GM19395 (cell line): ENCODE measurements around the gene COL4A1.

Experiments used
- ATAC-seq: cut with Tn5 transposase; IDR thresholded peaks from one replicate; pipeline ENCODE4 v1.9.1; 2021; ENCODE audit warnings: mild to moderate bottlenecking, moderate library complexity; ENCODE audit not compliant: unreplicated experiment

COL4A1 gene

GRCh38 chr13:110306960-110307766, at the start of gene COL4A1, which contains the start of gene COL4A2:
Gene COL4A1, minus strand, starts transcription at chr13:110307157. Its CDS starts 130 bp downstream, at chr13:110307027.
Gene COL4A2, plus strand, starts transcription at chr13:110307284. Its CDS starts 620 bp downstream, at chr13:110307904.
- ATAC-seq: no peak

GRCh38 chr13:110356362-110356761, 49.4 kb upstream of the COL4A1 start:
- no peak for ATAC-seq

- no peak for ATAC-seq
These were observed 47.9 kb upstream of the COL4A1 start for GRCh38 chr13:110354715-110355473.

- ATAC-seq: no peak
These were observed 47.2 kb upstream of the COL4A1 start for GRCh38 chr13:110354123-110354627.

GRCh38 chr13:110353339-110353977, 46.5 kb upstream of the COL4A1 start:
- no peak for ATAC-seq

GRCh38 chr13:110352735-110353134, 45.8 kb upstream of the COL4A1 start:
- ATAC-seq: no peak

GRCh38 chr13:110351636-110352420, 44.9 kb upstream of the COL4A1 start:
- ATAC-seq: no peak

GRCh38 chr13:110350509-110350908, 43.6 kb upstream of the COL4A1 start:
- ATAC-seq: no peak

GRCh38 chr13:110350049-110350448, 43.1 kb upstream of the COL4A1 start:
- ATAC-seq: no peak

- ATAC-seq: no peak
These were observed 42.3 kb upstream of the COL4A1 start for GRCh38 chr13:110349239-110349638.

- no peak for ATAC-seq
These were observed 41.5 kb upstream of the COL4A1 start for GRCh38 chr13:110348309-110349105.

- no peak for ATAC-seq
These were observed 40.8 kb upstream of the COL4A1 start for GRCh38 chr13:110347535-110348308.

- no peak for ATAC-seq
These were observed 40.1 kb upstream of the COL4A1 start for GRCh38 chr13:110347088-110347487.

- no peak for ATAC-seq
These were observed 39.7 kb upstream of the COL4A1 start for GRCh38 chr13:110346661-110347067.

GRCh38 chr13:110345701-110346100, 38.7 kb upstream of the COL4A1 start:
- no peak for ATAC-seq

- ATAC-seq: no peak
These were observed 38.3 kb upstream of the COL4A1 start for GRCh38 chr13:110345266-110345665.

- no peak for ATAC-seq
These were observed 37.4 kb upstream of the COL4A1 start for GRCh38 chr13:110344320-110344719.

GRCh38 chr13:110343241-110343865, 36.4 kb upstream of the COL4A1 start:
- ATAC-seq: no peak
